Lower leg skin (tissue), 3 donors: Measurements from ENCODE around the gene MAPT.

ENCODE experiments used
- CTCF ChIP-seq, 3 donors: fragments of 450-650 bp; IDR thresholded peaks; one replicate each; pipeline ENCODE4 v1.5.1; 2016; ENCODE audit warnings: antibody characterized with exemption in 3 of 3, mild to moderate bottlenecking in 3 of 3, moderate library complexity in 2 of 3
- POLR2A ChIP-seq, 2 donors: fragments of 450-650 bp; IDR thresholded peaks; one replicate each; pipeline ENCODE4 v1.6.1; 2016 to 2017; ENCODE audit warnings: antibody characterized with exemption in 2 of 2, mild to moderate bottlenecking in 1 of 2, moderate library complexity in 1 of 2

- TF ChIP-seq CTCF (IDR thresholded peaks at IDR 0.05) (no peak), POLR2A (IDR thresholded peaks at IDR 0.05) (no peak)
Observed at GRCh38 chr17:46031440-46031839, 137.1 kb downstream of the MAPT start.
